Heart left ventricle (tissue), 13 donors: ENCODE measurements around the gene BICD1.

Experiments
- CTCF ChIP-seq, 12 donors: fragments of 200-600 bp; sonication (generic) in 4 of 12; IDR thresholded peaks; one replicate each; pipeline versions ENCODE4 v1.5.0 to v1.8.0; 2018 to 2022; ENCODE audit warnings: antibody characterized with exemption in 12 of 12, mild to moderate bottlenecking in 5 of 12
- POLR2A ChIP-seq, 2 donors: fragments of 450-650 bp; IDR thresholded peaks; one replicate each; pipeline ENCODE4 v1.6.1; 2017; ENCODE audit warnings: antibody characterized with exemption in 2 of 2, mild to moderate bottlenecking in 2 of 2, moderate library complexity in 2 of 2
- donor health status: ischemic (EF 13 %, LVEDD 7.1; RV severe dilation, severe dysfunction).
- donor health status: DM: no; HTN: yes; CAD: no.
- donor health status: DM: no; HTN: no; CAD: no.
- donor health status: ischemic (EF 25% LVEDD 6.9; RV normal size, moderate dysfunction).
- donor health status: ischemic (EF 25% LVEDD 5.7; RV mildly dilated, moderate dysfunction).
- donor health status: ischemic (EF 35%, LVEDD 5.7; RV mildly dilated, moderate dysfunction).
- donor health status: nonischemic (EF 11% LVEDD 7.7; RV severe dilation, severe dysfunction).
- donor health status: DM: yes; HTN: yes; CAD: no.
- donor health status: PGD.
- donor health status: ischemic (EF 29% LVEDD 5.4; RV normal size, mild dysfunction).
- donor health status: nonischemic (EF 23%, LVEDD 6.1; RV moderate dilation, normal function).

GRCh38 chr12:32196250-32197198, 89.9 kb downstream of the BICD1 start:
- no peak for TF ChIP-seq CTCF (IDR thresholded peaks at IDR 0.05)
- no peak for TF ChIP-seq POLR2A (IDR thresholded peaks at IDR 0.05)
